ENCODE data around the gene M1AP.

DNA sequence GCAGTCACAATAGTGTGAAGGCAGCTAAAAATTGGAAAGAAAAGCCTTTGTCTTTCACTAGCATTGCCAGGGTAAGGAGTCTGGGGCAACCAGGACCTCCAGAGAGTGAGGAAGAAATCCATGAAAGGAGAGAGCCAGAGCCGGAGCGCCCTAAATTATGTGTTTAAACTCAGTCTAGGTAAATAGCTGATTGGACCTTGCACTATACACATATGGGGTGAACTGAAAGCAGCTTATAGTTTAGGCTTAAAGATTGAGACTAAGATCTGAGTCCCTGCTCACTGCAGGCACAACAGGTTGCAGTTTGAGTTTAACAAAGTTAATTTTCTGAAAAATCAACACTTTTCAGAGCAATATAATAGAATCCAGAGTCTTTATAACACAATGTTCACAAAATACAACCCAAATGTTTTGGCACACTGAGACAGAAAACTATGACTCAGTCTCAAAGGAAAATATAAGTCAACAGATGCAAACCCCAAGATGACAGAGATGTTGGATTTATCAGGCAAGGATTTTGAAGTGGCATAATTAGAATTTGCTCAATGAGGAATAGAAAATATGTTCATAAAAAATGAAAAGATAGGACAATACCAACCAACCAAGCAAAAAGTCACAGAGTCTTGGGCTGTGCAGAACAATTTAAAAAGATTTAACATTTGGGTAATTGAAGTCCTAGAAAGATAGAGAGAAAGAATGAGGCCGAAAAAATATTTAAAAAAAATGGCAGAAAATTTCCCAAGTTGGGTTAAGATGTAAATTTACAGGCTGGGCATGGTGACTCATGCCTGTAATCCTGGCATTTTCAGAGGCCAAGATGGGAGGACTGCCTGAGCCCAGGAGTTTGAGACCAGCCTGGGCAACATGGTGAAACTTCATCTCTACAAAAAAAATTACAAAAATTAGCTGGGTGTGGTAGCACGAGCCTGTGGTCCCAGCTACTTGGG lies 54.0 kb downstream of the M1AP start:
- TF ChIP-seq, protein P1, sequence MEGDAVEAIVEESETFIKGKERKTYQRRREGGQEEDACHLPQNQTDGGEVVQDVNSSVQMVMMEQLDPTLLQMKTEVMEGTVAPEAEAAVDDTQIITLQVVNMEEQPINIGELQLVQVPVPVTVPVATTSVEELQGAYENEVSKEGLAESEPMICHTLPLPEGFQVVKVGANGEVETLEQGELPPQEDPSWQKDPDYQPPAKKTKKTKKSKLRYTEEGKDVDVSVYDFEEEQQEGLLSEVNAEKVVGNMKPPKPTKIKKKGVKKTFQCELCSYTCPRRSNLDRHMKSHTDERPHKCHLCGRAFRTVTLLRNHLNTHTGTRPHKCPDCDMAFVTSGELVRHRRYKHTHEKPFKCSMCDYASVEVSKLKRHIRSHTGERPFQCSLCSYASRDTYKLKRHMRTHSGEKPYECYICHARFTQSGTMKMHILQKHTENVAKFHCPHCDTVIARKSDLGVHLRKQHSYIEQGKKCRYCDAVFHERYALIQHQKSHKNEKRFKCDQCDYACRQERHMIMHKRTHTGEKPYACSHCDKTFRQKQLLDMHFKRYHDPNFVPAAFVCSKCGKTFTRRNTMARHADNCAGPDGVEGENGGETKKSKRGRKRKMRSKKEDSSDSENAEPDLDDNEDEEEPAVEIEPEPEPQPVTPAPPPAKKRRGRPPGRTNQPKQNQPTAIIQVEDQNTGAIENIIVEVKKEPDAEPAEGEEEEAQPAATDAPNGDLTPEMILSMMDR (IDR thresholded peaks at IDR 0.05): no peak
- TF ChIP-seq POLR2AphosphoS5 (IDR thresholded peaks at IDR 0.05): no peak
- no peak for TF ChIP-seq POLR2A (IDR thresholded peaks at IDR 0.05; ENCODE audit: low read depth)
- no peak for TF ChIP-seq EP300 (IDR thresholded peaks at IDR 0.05)

Measured in esophagus muscularis mucosa (tissue), 4 donors.